Body of pancreas (tissue), 4 donors: ENCODE measurements around the gene SPOUT1.
"Not testable (repeated sequence)": the region's sequence is repeated elsewhere in the genome, so short reads cannot be mapped to it uniquely, and the experiment has no call there.

Experiments used
- CTCF ChIP-seq, 7 experiments: fragments of 450-650 bp in 4 of 7; fragments of 200-600 bp in 3 of 7; sonication (generic) in 3 of 7; IDR thresholded peaks; one replicate each; pipeline ENCODE4 v1.5.1; 2016 to 2019; ENCODE audit warnings: antibody characterized with exemption in 7 of 7
- POLR2A ChIP-seq, 3 donors: fragments of 450-650 bp; IDR thresholded peaks; one replicate each; pipeline ENCODE4 v1.6.1; 2016; ENCODE audit warnings: antibody characterized with exemption in 3 of 3, mild to moderate bottlenecking in 2 of 3

- TF ChIP-seq POLR2A (IDR thresholded peaks at IDR 0.05), result not testable (repeated sequence)
- TF ChIP-seq CTCF (IDR thresholded peaks at IDR 0.05), result peak; percentile 49 to 86 (median 72)
Observed at GRCh38 chr9:128851779-128852600, 22.4 kb upstream of the SPOUT1 start.
